Measurements from ENCODE around the gene PLA1A. TPM values are rescaled to one million over a fixed set of nuclear protein-coding genes. Genes with fewer than 3 reads are reported as not detected.

The PLA1A gene
- total and polyA plus RNA-seq, 10 of the 15 experiments (the other 5 are each of a cell fraction or from before 2014, with no cell fraction given): 2.9 to 106 (median 4.8) TPM

DNA sequence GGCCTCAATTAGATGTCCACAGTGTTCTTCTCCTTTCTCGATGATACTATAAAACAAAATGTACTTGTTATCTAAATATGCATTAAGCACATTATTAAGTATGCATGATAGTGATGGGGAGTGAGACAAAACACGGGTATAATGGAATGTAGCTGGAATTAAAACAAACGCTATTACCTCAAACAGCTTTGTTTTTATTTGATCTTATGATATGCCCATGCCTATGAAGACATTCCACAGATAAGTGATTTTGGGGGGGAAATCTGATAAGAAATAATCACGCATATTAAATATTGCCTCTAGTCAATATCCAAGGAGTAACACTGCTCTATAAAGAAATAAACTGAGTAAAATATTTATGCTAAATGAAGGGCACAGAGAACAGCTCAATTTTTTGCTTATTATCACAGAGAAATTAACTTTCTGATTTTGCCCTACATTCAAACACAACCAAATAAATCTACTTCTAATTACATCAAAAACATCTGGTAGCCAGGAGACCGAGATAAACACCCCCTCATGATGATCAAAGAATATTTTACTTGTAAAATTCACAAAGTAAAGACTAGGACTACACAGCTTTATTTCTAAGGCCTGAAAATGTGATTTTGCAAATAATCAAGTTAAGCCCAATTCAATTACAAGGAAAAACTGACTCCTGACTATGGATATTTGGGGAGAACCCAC, 77.6 kb downstream of the PLA1A start:
- intact Hi-C loops (cut with micrococcal nuclease; ENCODE audit: unreplicated experiment): no loop called here
- no TSS peak for BruUV-seq (replicated peaks)
- no peak overlapping the region for H2AFZ ChIP-seq (ENCODE audit: control insufficient read depth, low read depth, low read length)
- peak overlapping the region; percentile 95 for H3K27ac ChIP-seq (ENCODE audit: control insufficient read depth, insufficient read depth)
- peak overlapping the region; percentile 65 for H3K4me2 ChIP-seq (ENCODE audit: control insufficient read depth, insufficient read depth)
- FAIRE-seq: no peak
- in situ Hi-C loops (cut with MboI): loop anchor here (5.0 to 25.0 kb wide), 2 partner anchors 78 to 388 kb away; partner anchors contain the start of genes ARHGAP31 and PLA1A
- no peaks in the 10 kb centered on the region for H3K9me3 ChIP-seq (replicated peaks; ENCODE audit: control insufficient read depth, insufficient read depth, low read length)
- ATAC-seq: no peak
- ChIA-PET RAD21 (ENCODE audit: unreplicated experiment) (interaction anchor here (0.6 to 6.6 kb wide), 14 partner anchors 9 to 379 kb away, joined by 3 to 147 read pairs (median 4); partner anchors contain the start of genes CD80 and PLA1A), SMC1A (ENCODE audit: uncharacterized antibody, unreplicated experiment) (interaction anchor here (0.7 to 14.0 kb wide), 23 partner anchors 9 to 227 kb away, joined by 3 to 329 read pairs (median 4); partner anchors contain the start of genes CD80, POPDC2 and TIMMDC1), CTCF (interaction anchor here (0.5 to 12.2 kb wide), 19 partner anchors 9 to 1035 kb away, joined by 3 to 296 read pairs (median 3); partner anchors contain the start of gene CD80), POLR2A (interaction anchor here (0.6 to 8.3 kb wide), 20 partner anchors 9 to 866 kb away, joined by 3 to 104 read pairs (median 4); partner anchors contain the start of genes ADPRH and CD80)
- no peak for DNase-seq (ENCODE audit: low read depth, low spot score)
- H3K4me1 ChIP-seq (ENCODE audit: control insufficient read depth, insufficient read depth, low read length): peaks cover 4% of the 10 kb centered on the region
- H3K4me3 ChIP-seq: peak overlapping the region; percentile 90
- peak overlapping the region; percentile 92 for H3K9ac ChIP-seq (ENCODE audit: control insufficient read depth, insufficient read depth, low read length)
- WGBS (ENCODE audit: insufficient coverage, insufficient replicate concordance, low lambda C conversion rate, missing lambda C conversion rate): 91% methylated on average over 5 of the region's 5 CpGs
- peaks cover 58% of the 10 kb centered on the region for H3K79me2 ChIP-seq (ENCODE audit: control insufficient read depth, insufficient read depth, low read length)
- no peaks in the 10 kb centered on the region for H3K27me3 ChIP-seq (replicated peaks in 1 of 2; ENCODE audit: control insufficient read depth in 2 of 2, insufficient read depth in 2 of 2, low read length in 1 of 2)
- no peaks in the 10 kb centered on the region for H4K20me1 ChIP-seq (ENCODE audit: control insufficient read depth, insufficient read depth)
- TF ChIP-seq YBX1 (IDR thresholded peaks at IDR 0.05) (no peak), RFX5 (IDR thresholded peaks at IDR 0.05; ENCODE audit: low read depth, low read length) (no peak), GATAD2B (conservative IDR thresholded peaks at IDR 0.05; ENCODE audit: low read depth) (no peak), BMI1 (IDR thresholded peaks at IDR 0.05; ENCODE audit: borderline replicate concordance) (no peak), EED (IDR thresholded peaks at IDR 0.05; ENCODE audit: low read depth) (no peak), WRNIP1 (IDR thresholded peaks at IDR 0.05; ENCODE audit: borderline replicate concordance, low read depth, low read length) (no peak), ZNF207 (IDR thresholded peaks at IDR 0.05; ENCODE audit: borderline replicate concordance) (no peak), RAD21 (IDR thresholded peaks at IDR 0.05; ENCODE audit: insufficient read depth, low read depth, low read length) (no peak), FOXM1 (IDR thresholded peaks at IDR 0.05; ENCODE audit: low read depth, low read length) (no peak), CBX3 (IDR thresholded peaks at IDR 0.05; ENCODE audit: borderline replicate concordance, low read depth) (no peak), SUPT20H (IDR thresholded peaks at IDR 0.05; ENCODE audit: borderline replicate concordance, control insufficient read depth, low read depth, low read length) (no peak), CREB1 (IDR thresholded peaks at IDR 0.05; ENCODE audit: low read depth) (no peak), ZNF24 (IDR thresholded peaks at IDR 0.05) (no peak)
- TF ChIP-seq, protein P1, sequence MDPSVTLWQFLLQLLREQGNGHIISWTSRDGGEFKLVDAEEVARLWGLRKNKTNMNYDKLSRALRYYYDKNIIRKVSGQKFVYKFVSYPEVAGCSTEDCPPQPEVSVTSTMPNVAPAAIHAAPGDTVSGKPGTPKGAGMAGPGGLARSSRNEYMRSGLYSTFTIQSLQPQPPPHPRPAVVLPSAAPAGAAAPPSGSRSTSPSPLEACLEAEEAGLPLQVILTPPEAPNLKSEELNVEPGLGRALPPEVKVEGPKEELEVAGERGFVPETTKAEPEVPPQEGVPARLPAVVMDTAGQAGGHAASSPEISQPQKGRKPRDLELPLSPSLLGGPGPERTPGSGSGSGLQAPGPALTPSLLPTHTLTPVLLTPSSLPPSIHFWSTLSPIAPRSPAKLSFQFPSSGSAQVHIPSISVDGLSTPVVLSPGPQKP (IDR thresholded peaks at IDR 0.05; ENCODE audit: low read depth, low read length): no peak
- peaks cover 3 to 11% of the 10 kb centered on the region in 2 experiments for H3K36me3 ChIP-seq (ENCODE audit: control insufficient read depth in 2 of 2, insufficient read depth in 2 of 2, low read length in 1 of 2)

Measured in GM12878 (cell line).